Measurements from ENCODE around the gene CAPZA1. TPM values are rescaled to one million over a fixed set of nuclear protein-coding genes. Genes with fewer than 3 reads are reported as not detected.

CAPZA1 gene
- total RNA-seq, 1 experiment from 2014 or later: 148 TPM

DNA sequence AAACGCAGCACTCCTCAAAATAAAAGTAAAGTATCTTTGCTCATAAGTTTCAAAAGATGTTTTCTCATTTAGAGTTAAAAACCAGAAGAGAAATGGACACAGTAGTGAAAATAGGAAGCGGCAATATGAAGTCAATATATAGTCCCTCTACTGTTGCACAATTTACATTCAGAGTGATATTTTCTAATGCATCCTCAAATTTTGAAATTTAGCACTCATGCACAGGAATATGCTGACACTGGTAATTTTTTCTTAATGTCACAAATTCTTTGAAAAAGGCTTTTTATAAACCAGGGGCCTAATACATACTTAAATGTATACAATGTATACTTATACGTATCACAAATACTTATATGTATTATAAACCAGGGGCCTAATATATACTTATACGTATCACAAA, 20.2 kb upstream of the CAPZA1 start (continued):
- TF ChIP-seq RAD21 (IDR thresholded peaks at IDR 0.05; ENCODE audit: low read depth): no peak
- no peak for TF ChIP-seq CEBPB (IDR thresholded peaks at IDR 0.05; ENCODE audit: low read depth)
- no peak for TF ChIP-seq JUND (IDR thresholded peaks at IDR 0.05)
- TF ChIP-seq SP1 (IDR thresholded peaks at IDR 0.05; ENCODE audit: low read depth): no peak
- TF ChIP-seq EZH2phosphoT487 (IDR thresholded peaks at IDR 0.05; ENCODE audit: borderline replicate concordance): no peak
- TF ChIP-seq SRF (IDR thresholded peaks at IDR 0.05; ENCODE audit: low read depth): no peak

- no peaks in the 10 kb centered on the region for H3K79me2 ChIP-seq (ENCODE audit: insufficient read depth, low read length)
- RAD21 ChIA-PET (ENCODE audit: low non-redundant PET in 1 of 2, low total read pairs in 2 of 2, uncharacterized antibody in 2 of 2, unreplicated experiment in 2 of 2): no interaction called here
- no peak for DNase-seq (ENCODE audit: low read depth, low spot score)
- H3K9me3 ChIP-seq (ENCODE audit: control insufficient read depth in 1 of 2, insufficient read depth in 1 of 2, low read depth in 1 of 2, low read length in 2 of 2): no peaks in the 10 kb centered on the region
- H3K4me2 ChIP-seq (ENCODE audit: low read length): no peak overlapping the region
- no TSS peak for BruUV-seq (replicated peaks)
- CTCF ChIA-PET: no interaction called here
- no peak overlapping the region for H3K9ac ChIP-seq (ENCODE audit: low read length)
- H4K20me1 ChIP-seq (ENCODE audit: insufficient read depth): no peaks in the 10 kb centered on the region
- no peaks in the 10 kb centered on the region for H3K9me2 ChIP-seq (ENCODE audit: insufficient read depth)
- H2AFZ ChIP-seq (ENCODE audit: low read depth, low read length, poor library complexity, severe bottlenecking): no peak overlapping the region
- POLR2A ChIA-PET: no interaction called here
- no peak overlapping the region for H3K27ac ChIP-seq (ENCODE audit: low read depth, low read length)
- peaks cover 9 to 15% of the 10 kb centered on the region in 2 experiments for H3K36me3 ChIP-seq (ENCODE audit: control insufficient read depth in 1 of 2, insufficient read depth in 2 of 2, low read length in 2 of 2)
- H3K27me3 ChIP-seq (ENCODE audit: insufficient read depth, low read length): no peaks in the 10 kb centered on the region
- H3K4me3 ChIP-seq (replicated peaks in 1 of 2; ENCODE audit: low read depth in 1 of 2, low read length in 2 of 2): no peak overlapping the region
- intact Hi-C loops (cut with micrococcal nuclease): no loop called here
- TF ChIP-seq EZH2 (IDR thresholded peaks at IDR 0.05) (no peak), SRF (IDR thresholded peaks at IDR 0.05; ENCODE audit: low read depth) (no peak), ELF1 (IDR thresholded peaks at IDR 0.05; ENCODE audit: borderline replicate concordance, low read depth) (no peak), CBX3 (IDR thresholded peaks at IDR 0.05; ENCODE audit: low read depth) (no peak), ZFX (IDR thresholded peaks at IDR 0.05) (no peak), ATF3 (IDR thresholded peaks at IDR 0.05) (no peak), FOSL1 (IDR thresholded peaks at IDR 0.05; ENCODE audit: low read depth) (no peak), CTCF (IDR thresholded peaks at IDR 0.05 in 2 of 3, conservative IDR thresholded peaks at IDR 0.05 in 1 of 3; ENCODE audit: borderline replicate concordance in 1 of 3, insufficient read depth in 1 of 3, low read depth in 2 of 3, low read length in 2 of 3) (no peak), SP1 (IDR thresholded peaks at IDR 0.05; ENCODE audit: low read depth) (no peak), POLR2AphosphoS5 (IDR thresholded peaks at IDR 0.05; ENCODE audit: low read depth, low read length) (no peak), ZNF274 (IDR thresholded peaks at IDR 0.05; ENCODE audit: low read depth, low read length) (no peak), REST (IDR thresholded peaks at IDR 0.05; ENCODE audit: low read depth) (no peak), TCF7L2 (IDR thresholded peaks at IDR 0.05; ENCODE audit: borderline replicate concordance, extremely low read depth, insufficient read depth, insufficient read length) (no peak), RAD21 (IDR thresholded peaks at IDR 0.05; ENCODE audit: low read depth) (no peak)
- no peak for ATAC-seq
- no peaks in the 10 kb centered on the region for H3K4me1 ChIP-seq (ENCODE audit: control insufficient read depth in 1 of 2, insufficient read depth in 2 of 2, low read length in 2 of 2)
Observed at GRCh38 chr1:112603012-112603411, 16.6 kb upstream of the CAPZA1 start.
